Hepatocyte (in vitro differentiated cells): ENCODE data around the gene PIK3C2B. TPM values are rescaled to one million over a fixed set of nuclear protein-coding genes. Genes with fewer than 3 reads are reported as not detected.

Experiments used
- DNase-seq: peaks from one replicate; pipeline ENCODE4 v3.0.0-alpha.2; 2016; ENCODE audit warnings: low spot score
- H2AFZ ChIP-seq: fragments of 200-600 bp; sonication (generic); 2 replicates; pipeline ENCODE4 v1.6.0; 2016; ENCODE audit warnings: antibody characterized with exemption, mild to moderate bottlenecking
- H3K27ac ChIP-seq: fragments of 200-600 bp; sonication (generic); 2 replicates; pipeline ENCODE4 v1.5.1; 2016; ENCODE audit warnings: mild to moderate bottlenecking
- H3K27me3 ChIP-seq: fragments of 200-600 bp; sonication (generic); 2 replicates; pipeline ENCODE4 v1.6.1; 2016
- H3K36me3 ChIP-seq: fragments of 200-600 bp; sonication (generic); replicated peaks from 2 replicates; pipeline ENCODE4 v1.5.1; 2016; ENCODE audit warnings: low read depth; ENCODE audit not compliant: insufficient read depth
- H3K4me1 ChIP-seq: fragments of 200-600 bp; sonication (generic); 2 replicates; pipeline ENCODE4 v1.5.1; 2016; ENCODE audit warnings: mild to moderate bottlenecking, moderate library complexity; ENCODE audit not compliant: insufficient read depth
- H3K4me2 ChIP-seq: fragments of 200-600 bp; sonication (generic); 2 replicates; pipeline ENCODE4 v1.6.0; 2016
- H3K4me3 ChIP-seq: fragments of 200-600 bp; sonication (generic); 2 replicates; pipeline ENCODE4 v1.5.1; 2016; ENCODE audit warnings: mild to moderate bottlenecking
- H3K79me2 ChIP-seq: fragments of 200-600 bp; sonication (generic); 2 replicates; pipeline ENCODE4 v1.6.0; 2017; ENCODE audit warnings: mild to moderate bottlenecking
- H3K9me2 ChIP-seq: fragments of 200-600 bp; sonication (generic); replicated peaks from 2 replicates; pipeline ENCODE4 v1.6.0; 2017; ENCODE audit warnings: mild to moderate bottlenecking; ENCODE audit not compliant: insufficient read depth
- H3K9me3 ChIP-seq: fragments of 200-600 bp; sonication (generic); 2 replicates; pipeline ENCODE4 v1.5.1; 2016; ENCODE audit warnings: low read depth, mild to moderate bottlenecking
- H4K20me1 ChIP-seq: fragments of 200-600 bp; sonication (generic); 2 replicates; pipeline ENCODE4 v1.6.0; 2016; ENCODE audit warnings: mild to moderate bottlenecking; ENCODE audit not compliant: insufficient read depth, poor library complexity, severe bottlenecking
- EZH2 ChIP-seq: fragments of 200-600 bp; sonication (generic); IDR thresholded peaks from 2 replicates; pipeline ENCODE4 v1.6.1; 2016; ENCODE audit warnings: antibody characterized with exemption, mild to moderate bottlenecking, borderline replicate concordance
- EZH2phosphoT487 ChIP-seq: fragments of 200-600 bp; sonication (generic); IDR thresholded peaks from one replicate; pipeline ENCODE4 v1.6.1; 2018; ENCODE audit warnings: antibody characterized with exemption, mild to moderate bottlenecking, low read depth, moderate library complexity; ENCODE audit not compliant: unreplicated experiment, severe bottlenecking
- WGBS: methylation state at CpG from one replicate; pipeline ENCODE4 v1.1.6; 2016; ENCODE audit warnings: low lambda C conversion rate; ENCODE audit errors: missing lambda C conversion rate; 5-methylcytosine and 5-hydroxymethylcytosine counted together
- polyA plus RNA-seq: library from polyadenylated mRNA; unstranded; fragments of >200 nt; fragmentation: Nextera tagmentation; extraction: Ambion mirVana; gene quantifications from 2 replicates; pipeline ENCODE4 v1.2.1, GENCODE V29; 2016
- total RNA-seq: library from RNA; depleted of rRNA; stranded (reverse); fragments of >200 nt; gene quantifications from 2 replicates; pipeline ENCODE4 v1.2.3, GENCODE V29; 2014
- TF ChIP-seq, protein P1 (sequence below): fragments of 200-600 bp; sonication (generic); IDR thresholded peaks from 2 replicates; pipeline ENCODE4 v1.5.1; 2016; ENCODE audit warnings: antibody characterized with exemption, mild to moderate bottlenecking; ENCODE audit not compliant: poor library complexity

Gene PIK3C2B
- total and polyA plus RNA-seq, 2 experiments from 2014 or later, result 18.8 to 26.0 TPM

DNA sequence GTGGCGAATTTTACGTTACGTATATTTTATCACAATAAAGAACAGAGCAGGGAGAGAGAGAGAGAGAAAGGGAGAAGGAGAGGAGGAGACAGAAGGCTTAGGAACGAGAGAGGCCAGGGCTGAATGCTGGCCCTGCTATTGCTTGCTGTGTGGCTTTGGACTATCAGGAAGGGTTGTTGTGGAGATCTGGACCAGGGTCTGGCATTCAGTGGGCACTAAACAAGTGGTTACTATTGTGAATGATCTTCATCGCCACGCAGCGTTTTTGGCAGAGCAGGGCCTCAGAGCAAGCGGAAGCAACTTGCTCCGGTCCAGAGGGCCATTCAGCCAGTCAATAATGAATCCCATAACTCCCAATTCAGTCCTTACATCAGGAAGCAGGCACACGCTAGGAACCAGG is 26.4 kb downstream of the PIK3C2B start:
- Histone ChIP-seq H2AFZ (no peak overlapping the region), H3K36me3 (no peaks in the 10 kb centered on the region), H3K4me2 (no peak overlapping the region), H3K4me1 (peaks cover 7% of the 10 kb centered on the region), H3K27ac (no peak overlapping the region), H3K9me2 (no peaks in the 10 kb centered on the region), H3K4me3 (no peak overlapping the region), H3K9me3 (no peaks in the 10 kb centered on the region), H3K79me2 (peaks cover 24% of the 10 kb centered on the region), H4K20me1 (no peaks in the 10 kb centered on the region), H3K27me3 (no peaks in the 10 kb centered on the region)
- no peak for DNase-seq
- 96% methylated on average over 10 of the region's 10 CpGs for WGBS
- TF ChIP-seq EZH2phosphoT487 (no peak), EZH2 (no peak)
- TF ChIP-seq, protein P1, sequence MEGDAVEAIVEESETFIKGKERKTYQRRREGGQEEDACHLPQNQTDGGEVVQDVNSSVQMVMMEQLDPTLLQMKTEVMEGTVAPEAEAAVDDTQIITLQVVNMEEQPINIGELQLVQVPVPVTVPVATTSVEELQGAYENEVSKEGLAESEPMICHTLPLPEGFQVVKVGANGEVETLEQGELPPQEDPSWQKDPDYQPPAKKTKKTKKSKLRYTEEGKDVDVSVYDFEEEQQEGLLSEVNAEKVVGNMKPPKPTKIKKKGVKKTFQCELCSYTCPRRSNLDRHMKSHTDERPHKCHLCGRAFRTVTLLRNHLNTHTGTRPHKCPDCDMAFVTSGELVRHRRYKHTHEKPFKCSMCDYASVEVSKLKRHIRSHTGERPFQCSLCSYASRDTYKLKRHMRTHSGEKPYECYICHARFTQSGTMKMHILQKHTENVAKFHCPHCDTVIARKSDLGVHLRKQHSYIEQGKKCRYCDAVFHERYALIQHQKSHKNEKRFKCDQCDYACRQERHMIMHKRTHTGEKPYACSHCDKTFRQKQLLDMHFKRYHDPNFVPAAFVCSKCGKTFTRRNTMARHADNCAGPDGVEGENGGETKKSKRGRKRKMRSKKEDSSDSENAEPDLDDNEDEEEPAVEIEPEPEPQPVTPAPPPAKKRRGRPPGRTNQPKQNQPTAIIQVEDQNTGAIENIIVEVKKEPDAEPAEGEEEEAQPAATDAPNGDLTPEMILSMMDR, result no peak

DNA sequence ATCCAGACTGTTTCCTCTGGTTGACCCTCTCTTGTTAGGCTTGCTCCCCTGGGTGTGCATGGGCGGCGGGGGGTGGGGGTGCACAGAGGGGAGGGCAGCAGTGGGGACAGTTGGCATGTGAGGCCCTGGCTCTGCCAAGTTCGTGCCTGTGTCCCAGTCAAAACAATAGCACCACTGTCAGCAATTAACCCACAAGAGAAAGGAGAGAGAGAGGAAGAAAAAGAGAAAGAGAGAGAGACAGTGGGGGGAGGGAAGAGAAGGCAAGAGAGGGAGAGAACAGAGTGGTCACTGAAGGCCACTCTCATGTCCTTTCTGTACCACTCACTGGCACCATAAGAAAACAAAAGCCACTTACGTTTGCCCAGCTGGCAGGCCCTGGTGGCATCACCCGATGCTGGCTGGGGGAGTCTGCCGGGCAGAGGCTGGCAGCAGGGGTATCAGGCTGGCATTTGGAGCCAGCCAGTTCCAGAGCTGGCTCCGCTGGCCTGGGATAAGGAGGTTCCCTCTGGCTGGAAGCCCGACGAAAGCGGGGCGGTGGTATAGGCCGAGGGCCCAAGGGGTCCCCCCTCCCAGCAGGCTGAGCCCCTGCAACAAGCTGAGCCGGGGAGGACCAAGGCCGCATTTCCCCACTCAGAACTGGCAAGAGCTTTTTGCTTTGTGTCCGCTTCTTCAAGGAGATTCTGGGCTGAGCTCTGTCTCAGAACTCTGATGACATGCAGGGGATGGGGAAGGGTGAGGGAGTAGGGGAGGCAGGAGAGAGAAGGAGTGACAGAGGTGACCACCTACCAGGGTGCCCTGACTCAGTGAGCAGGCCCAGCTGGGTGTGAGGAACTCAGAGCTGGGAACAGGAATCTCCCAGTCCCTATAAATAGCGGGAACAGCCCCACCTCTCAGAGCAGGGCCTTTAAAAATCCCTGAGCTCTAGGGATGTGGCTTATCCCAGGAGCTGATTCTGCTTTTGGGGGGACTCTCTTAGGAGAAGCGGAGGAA is 27.9 kb downstream of the PIK3C2B start:
- WGBS, result 91% methylated on average over 17 of the region's 17 CpGs
- H3K4me1 ChIP-seq, result peaks cover 7% of the 10 kb centered on the region
- H3K36me3 ChIP-seq, result no peaks in the 10 kb centered on the region

GRCh38 chr1:204465546-204466415 is 28.8 kb downstream of the PIK3C2B start:
- Histone ChIP-seq H2AFZ (no peak overlapping the region), H3K79me2 (peaks cover 15% of the 10 kb centered on the region), H3K4me3 (no peak overlapping the region), H3K36me3 (no peaks in the 10 kb centered on the region), H4K20me1 (no peaks in the 10 kb centered on the region), H3K27me3 (no peaks in the 10 kb centered on the region), H3K9me2 (no peaks in the 10 kb centered on the region), H3K4me1 (peaks cover 7% of the 10 kb centered on the region), H3K27ac (no peak overlapping the region), H3K4me2 (no peak overlapping the region), H3K9me3 (no peaks in the 10 kb centered on the region)
- no peak for TF ChIP-seq EZH2
- TF ChIP-seq, protein P1, result no peak
- TF ChIP-seq EZH2phosphoT487, result no peak
- DNase-seq, result no peak
- WGBS, result 59% methylated on average over 17 of the region's 17 CpGs

More for the DNA sequence above, 27.9 kb downstream of the PIK3C2B start:
- TF ChIP-seq EZH2phosphoT487, result no peak
- no peak for TF ChIP-seq EZH2
- TF ChIP-seq, protein P1, result no peak
- Histone ChIP-seq H3K9me2 (no peaks in the 10 kb centered on the region), H3K4me2 (no peak overlapping the region), H2AFZ (no peak overlapping the region), H3K79me2 (peaks cover 15% of the 10 kb centered on the region), H3K4me3 (no peak overlapping the region), H3K27me3 (no peaks in the 10 kb centered on the region), H4K20me1 (no peaks in the 10 kb centered on the region), H3K27ac (no peak overlapping the region), H3K9me3 (no peaks in the 10 kb centered on the region)
- no peak for DNase-seq
